NCI-H82 (cell line): ENCODE results near the gene AP3B1.

ENCODE experiments used
- DNase-seq: peaks from one replicate; lab custom pipeline; 2025; lab: John Stamatoyannopoulos, UW

AP3B1 gene

GRCh38 chr5:78291687-78292086, 2.8 kb downstream of the AP3B1 start:
- DNase-seq = no peak

- DNase-seq = no peak
These were observed 4.6 kb downstream of the AP3B1 start for GRCh38 chr5:78289911-78290310.

GRCh38 chr5:78288246-78288645, 6.3 kb downstream of the AP3B1 start:
- no peak for DNase-seq

- no peak for DNase-seq
These were observed 6.7 kb downstream of the AP3B1 start for GRCh38 chr5:78287833-78288232.

GRCh38 chr5:78287169-78287568, 7.3 kb downstream of the AP3B1 start:
- DNase-seq = no peak

- DNase-seq = no peak
These were observed 8.2 kb downstream of the AP3B1 start for GRCh38 chr5:78286290-78286689.

GRCh38 chr5:78283802-78284201, 10.7 kb downstream of the AP3B1 start:
- DNase-seq = no peak

- no peak for DNase-seq
These were observed 11.4 kb downstream of the AP3B1 start for GRCh38 chr5:78283105-78283504.

GRCh38 chr5:78280261-78280660, 14.2 kb downstream of the AP3B1 start:
- no peak for DNase-seq

- no peak for DNase-seq
These were observed 15.3 kb downstream of the AP3B1 start for GRCh38 chr5:78279194-78279593.

GRCh38 chr5:78277715-78278114, 16.8 kb downstream of the AP3B1 start:
- no peak for DNase-seq

GRCh38 chr5:78275998-78276543, 18.4 kb downstream of the AP3B1 start:
- DNase-seq = no peak

- DNase-seq = no peak
These were observed 19.8 kb downstream of the AP3B1 start for GRCh38 chr5:78274540-78275197.

GRCh38 chr5:78273436-78273835, 21.1 kb downstream of the AP3B1 start:
- DNase-seq = no peak

- DNase-seq = no peak
These were observed 22.7 kb downstream of the AP3B1 start for GRCh38 chr5:78271766-78272165.

- no peak for DNase-seq
These were observed 25.3 kb downstream of the AP3B1 start for GRCh38 chr5:78269088-78269703.

- DNase-seq = no peak
These were observed 26.1 kb downstream of the AP3B1 start for GRCh38 chr5:78268356-78268755.

- DNase-seq = no peak
These were observed 29.3 kb downstream of the AP3B1 start for GRCh38 chr5:78265163-78265562.

GRCh38 chr5:78264600-78264999, 29.9 kb downstream of the AP3B1 start:
- no peak for DNase-seq

- DNase-seq = no peak
These were observed 33.7 kb downstream of the AP3B1 start for GRCh38 chr5:78260771-78261170.

- no peak for DNase-seq
These were observed 41.3 kb downstream of the AP3B1 start for GRCh38 chr5:78253201-78253600.

GRCh38 chr5:78252715-78253114, 41.8 kb downstream of the AP3B1 start:
- DNase-seq = no peak

- no peak for DNase-seq
These were observed 42.7 kb downstream of the AP3B1 start for GRCh38 chr5:78251663-78252284.
